Mesenteric fat pad (tissue), 1 donor: ENCODE data around the gene VAMP1. TPM values are rescaled to one million over a fixed set of nuclear protein-coding genes. Genes with fewer than 3 reads are reported as not detected.

Experiments used
- DNase-seq: peaks from one replicate; pipeline ENCODE4 v3.0.0-alpha.2; 2020; ENCODE audit warnings: low spot score
- total RNA-seq: library from RNA; stranded (reverse); fragmentation: NEBNext Ultra II Directional; extraction: Animal tissue kit (Norgen Biotek cat#: 25700); gene quantifications from one replicate; pipeline ENCODE4 v1.2.1, GENCODE V29; 2021
- donor health status: DM: yes; HTN: yes; CAD: no.

Gene VAMP1
- total RNA-seq, 1 donor from 2014 or later: 5.8 TPM

DNA sequence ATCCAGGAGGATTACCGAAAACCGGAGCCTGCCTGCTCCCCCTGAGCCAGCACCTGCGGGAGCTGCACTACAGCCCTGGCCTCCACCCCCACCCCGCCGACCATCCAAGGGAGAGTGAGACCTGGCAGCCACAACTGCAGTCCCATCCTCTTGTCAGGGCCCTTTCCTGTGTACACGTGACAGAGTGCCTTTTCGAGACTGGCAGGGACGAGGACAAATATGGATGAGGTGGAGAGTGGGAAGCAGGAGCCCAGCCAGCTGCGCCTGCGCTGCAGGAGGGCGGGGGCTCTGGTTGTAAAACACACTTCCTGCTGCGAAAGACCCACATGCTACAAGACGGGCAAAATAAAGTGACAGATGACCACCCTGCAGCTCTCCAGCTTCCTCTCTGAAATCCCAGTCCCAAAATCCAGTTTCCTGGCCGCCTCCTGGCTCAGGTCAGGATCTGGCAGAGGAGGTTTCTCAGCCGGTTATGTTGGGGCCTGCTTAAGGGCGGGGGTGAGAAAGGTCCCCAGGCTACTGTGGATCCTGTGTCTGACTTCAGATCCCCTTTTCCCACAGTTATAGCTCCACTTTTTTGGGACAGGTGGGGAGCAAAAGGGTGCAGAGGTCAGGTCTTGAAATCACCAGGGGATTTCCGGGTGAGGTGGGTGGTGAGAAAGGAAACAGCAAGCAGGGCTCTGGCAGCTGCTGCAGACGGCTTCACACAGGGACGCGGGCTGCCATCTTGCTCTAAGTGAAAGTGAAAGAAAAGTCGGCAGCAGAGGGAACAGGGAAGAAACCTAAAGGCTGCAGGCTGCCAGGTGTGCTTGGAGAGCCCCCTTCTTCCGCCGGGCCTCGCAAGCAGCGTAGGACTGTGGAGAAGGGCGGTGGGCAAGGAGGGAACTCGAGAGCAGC, 18.9 kb downstream of the VAMP1 start, which contains the start of gene TAPBPL:
Gene TAPBPL, plus strand, starts transcription at position 695 of the 897 bp plus-strand sequence. CDS start 207 bp downstream, outside the sequence.
- peak; percentile 91 for DNase-seq

DNA sequence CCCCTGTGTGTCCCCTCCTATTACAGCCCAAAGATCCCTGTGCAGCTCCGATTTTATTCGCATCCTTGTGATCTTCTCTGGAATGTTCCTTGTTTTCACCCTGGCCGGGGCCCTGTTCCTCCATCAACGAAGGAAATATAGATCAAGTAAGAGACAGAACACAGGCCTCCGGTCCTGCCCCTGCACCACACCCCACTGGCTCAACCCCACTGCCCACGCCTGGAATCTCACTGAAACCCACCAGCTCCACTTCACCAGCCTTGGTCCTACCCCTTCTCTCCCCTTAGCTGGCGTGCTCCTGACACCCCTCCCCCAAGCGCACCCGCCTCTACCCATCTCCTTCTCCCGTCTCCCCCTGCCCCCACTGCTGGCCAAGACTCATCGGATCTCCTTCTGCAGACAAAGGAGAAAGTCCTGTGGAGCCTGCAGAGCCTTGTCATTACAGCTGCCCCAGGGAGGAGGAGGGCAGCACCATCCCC, 19.6 kb downstream of the VAMP1 start:
- DNase-seq: no peak

DNA sequence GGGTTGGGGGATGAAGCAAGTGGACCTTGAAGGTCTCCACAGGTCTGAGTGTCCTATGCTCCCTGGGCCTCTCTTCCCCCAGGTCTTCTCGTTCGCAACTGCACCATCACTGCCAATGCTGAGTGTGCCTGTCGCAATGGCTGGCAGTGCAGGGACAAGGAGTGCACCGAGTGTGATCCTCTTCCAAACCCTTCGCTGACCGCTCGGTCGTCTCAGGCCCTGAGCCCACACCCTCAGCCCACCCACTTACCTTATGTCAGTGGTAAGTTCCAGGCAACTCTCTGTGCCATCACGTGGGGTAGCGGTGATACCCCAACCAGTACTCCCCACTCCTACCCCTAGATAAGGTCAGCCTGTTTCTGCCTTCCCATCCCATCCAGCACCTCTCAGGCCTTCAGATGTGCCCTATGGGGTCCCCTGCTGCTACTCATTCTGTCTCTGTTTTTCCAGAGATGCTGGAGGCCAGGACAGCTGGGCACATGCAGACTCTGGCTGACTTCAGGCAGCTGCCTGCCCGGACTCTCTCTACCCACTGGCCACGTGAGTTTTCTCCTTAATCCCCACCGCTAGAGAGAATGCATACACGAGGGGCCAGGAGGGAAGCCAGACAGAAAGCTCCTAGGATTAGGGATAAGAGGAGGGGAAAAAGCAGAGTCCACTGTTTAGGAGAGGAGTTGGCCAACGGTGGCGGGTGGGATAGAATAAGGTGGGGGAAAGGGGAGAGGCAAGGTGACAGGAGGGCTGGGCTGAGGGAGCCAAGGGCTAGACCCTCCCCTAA, 20.2 kb downstream of the VAMP1 start:
- peak; percentile 86 for DNase-seq

DNA sequence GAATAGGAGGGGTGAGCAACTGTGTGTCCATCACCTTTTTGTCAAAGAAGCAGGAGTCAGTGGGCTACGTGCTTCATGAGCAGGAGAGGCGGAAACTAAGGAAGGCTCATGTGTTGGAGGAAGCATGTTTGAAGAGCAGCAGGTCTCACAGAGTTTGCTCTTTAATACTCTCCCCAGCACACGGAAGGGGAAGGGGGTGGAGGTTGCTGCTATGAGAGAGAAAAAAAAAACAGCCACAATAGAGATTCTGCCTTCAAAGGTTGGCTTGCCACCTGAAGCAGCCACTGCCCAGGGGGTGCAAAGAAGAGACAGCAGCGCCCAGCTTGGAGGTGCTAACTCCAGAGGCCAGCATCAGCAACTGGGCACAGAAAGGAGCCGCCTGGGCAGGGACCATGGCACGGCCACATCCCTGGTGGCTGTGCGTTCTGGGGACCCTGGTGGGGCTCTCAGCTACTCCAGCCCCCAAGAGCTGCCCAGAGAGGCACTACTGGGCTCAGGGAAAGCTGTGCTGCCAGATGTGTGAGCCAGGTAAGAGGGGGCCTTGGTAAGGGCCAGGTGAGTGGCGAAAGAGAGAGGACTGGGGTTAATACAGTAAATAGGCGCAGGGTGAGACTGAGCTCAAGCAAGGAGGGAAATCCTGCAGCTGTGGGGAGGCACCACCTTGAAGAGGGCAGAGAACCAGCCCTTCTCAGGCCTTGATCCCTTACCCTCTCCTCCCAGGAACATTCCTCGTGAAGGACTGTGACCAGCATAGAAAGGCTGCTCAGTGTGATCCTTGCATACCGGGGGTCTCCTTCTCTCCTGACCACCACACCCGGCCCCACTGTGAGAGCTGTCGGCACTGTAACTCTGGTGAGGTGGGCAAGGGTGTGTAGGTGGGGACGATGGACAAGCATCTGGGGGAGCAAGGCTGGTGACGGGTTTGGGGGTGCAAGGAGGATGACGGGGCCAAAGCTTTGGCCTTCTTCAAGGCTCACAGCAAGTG, 25.5 kb downstream of the VAMP1 start, which contains the start of gene CD27:
Gene CD27, plus strand, starts transcription at position 252 of the 985 bp plus-strand sequence. Its CDS starts 141 bp downstream, at position 393.
- no peak for DNase-seq

DNA sequence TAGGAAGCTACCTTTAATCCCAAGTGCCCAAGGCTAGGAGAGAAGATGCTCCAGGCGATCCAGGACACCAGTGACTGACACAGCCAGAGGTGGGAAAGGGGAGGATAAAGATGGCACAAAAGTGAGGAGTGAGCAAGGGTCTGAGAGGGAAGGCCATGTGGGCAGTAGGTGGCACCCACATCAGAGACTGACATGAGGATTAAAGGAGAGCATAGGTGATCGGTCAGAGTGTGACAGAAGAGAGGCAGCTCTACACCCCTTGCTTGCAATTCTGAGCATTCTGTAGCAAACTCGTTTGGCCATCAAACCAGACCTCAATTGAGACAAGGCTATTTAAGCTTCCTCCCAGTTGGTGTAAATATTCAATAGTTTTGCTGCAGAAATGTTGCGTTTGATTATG, 26.4 kb downstream of the VAMP1 start:
- no peak for DNase-seq

DNA sequence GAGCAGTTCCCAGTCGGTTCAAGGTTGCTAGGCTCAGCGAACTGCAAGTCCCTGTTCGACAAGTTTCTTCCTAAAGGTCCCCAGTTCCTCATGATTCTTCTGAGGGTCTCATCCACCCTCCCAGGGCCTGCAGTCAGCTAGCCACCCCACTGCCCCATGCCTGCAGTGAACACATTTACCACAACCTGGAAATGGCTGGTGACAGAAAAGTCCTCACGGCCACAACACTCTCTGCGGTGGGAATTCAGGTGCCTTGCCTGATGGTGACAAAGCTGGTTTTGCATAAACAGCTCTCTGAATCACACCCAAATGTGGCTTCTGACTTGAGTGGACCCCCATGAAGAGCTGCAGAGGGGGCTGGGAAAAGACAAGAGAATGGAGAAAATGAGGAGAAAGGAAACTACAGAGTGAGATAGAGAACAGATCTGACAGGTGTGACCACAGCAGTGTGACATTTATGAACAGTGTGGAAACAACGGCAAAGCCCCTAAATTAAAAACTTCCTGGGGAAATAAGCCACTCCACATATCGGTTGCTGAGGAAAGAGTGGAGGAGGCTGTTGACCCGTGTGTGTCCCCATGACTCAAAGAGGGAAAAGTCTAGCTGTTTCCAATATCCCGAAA, 27.0 kb downstream of the VAMP1 start:
- DNase-seq: no peak

DNA sequence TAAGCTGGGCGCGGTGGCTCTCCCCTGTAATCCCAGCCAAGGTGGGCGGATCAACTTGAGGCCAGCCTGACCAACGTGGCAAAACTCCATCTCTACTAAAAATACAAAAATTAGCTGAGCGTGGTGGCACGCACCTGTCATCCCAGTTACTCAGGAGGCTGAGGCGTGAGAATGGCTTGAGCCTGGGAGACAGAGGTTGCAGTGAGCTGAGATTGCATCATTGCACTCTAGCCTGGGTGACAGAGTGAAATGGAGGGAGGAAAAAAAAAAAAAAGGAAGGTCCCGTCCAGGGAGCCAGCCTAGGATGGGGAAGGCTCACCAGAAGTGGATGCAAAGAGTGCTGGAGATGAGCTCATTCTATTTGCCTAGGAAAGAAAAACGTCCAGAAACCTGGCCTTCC, 27.6 kb downstream of the VAMP1 start:
- DNase-seq: no peak

DNA sequence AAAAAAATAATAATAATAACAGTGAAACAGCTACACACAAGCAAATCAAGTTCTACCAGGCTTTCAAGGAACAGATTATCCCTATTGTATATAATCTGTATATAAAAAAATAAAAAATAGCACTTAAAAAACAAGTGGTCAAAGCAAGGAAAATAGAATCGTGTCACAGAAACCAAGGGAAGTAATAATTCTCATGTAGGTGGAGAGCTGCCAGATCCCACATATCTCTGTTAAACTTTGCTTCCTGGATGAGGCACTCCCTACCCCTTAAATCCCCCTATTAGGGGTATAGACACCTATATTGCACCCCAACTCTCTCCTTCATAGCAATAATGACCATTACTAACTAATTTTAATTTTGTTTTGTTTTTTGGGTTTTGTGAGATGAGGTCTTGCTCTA, 30.1 kb downstream of the VAMP1 start:
- no peak for DNase-seq

DNA sequence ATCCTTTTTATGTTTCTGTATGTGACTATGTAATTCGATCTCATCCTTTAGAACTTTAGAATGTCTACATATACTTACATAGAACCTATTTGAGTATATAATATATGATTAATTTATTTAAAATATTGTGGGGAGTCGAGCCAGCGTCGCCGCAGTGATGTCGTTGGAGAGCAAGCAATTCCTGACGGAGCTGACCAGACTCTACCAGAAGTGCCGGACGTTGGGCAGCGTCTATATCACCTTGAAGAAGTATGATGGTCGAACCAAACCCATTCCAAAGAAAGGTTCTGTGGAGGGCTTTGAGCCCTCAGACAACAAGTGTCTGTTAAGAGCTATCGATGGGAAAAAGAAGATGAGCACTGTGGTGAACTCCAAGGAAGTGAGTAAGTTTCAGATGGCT, 32.1 kb downstream of the VAMP1 start:
- no peak for DNase-seq

DNA sequence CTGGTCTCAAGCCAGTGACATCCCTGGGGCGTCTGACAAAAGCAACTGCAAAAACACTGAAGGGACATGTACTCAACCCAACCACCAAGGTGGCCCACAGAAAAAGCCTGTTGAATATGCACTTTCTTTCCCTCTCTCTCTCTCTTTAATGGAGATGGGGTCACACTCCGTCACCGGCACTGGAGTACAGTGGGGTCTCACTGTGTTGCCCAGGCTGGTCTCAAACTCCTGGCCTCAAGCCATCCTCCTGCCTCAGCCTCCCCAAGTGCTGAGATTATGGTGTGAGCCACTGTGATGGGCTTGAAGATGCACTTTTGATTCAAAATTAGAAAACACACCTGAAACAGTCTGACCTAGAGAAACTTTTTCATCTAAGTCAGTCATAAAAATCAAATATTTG, 32.9 kb downstream of the VAMP1 start:
- no peak for DNase-seq

DNA sequence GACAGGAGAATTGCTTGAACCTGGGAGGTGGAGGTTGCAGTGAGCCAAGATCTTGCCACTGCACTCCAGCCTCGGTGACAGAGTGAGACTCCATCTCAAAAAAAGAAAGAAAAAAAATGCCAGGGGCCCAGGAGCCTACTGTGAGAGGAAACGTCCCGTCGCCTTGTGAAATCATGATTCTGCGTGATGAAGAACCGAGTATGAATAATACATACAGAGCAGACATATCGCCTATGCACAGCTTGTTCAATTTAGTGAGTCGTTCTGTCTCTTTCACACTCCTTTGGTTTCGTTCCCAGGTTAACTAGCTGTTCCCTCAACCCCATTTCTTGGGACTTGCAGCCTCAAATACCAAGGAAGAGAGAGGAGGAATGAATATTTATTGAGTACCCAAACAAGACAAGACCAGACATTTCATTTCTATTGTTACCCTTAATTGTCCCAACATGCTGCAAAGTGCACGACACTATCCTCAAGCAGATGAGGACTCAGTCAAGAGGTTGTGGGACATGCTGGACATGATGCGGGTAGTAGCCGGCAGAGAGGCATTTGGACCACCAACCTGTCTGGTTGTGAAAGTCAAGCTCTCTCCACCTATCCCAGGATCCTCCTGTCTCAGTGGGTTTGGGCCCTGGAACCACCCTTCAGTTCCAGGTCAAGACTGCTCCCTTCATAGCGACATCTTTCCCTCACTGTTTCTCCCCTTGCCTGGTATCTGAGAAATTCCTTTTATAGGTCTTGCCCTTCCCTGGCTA, 34.3 kb downstream of the VAMP1 start:
- DNase-seq: peak; percentile 60

DNA sequence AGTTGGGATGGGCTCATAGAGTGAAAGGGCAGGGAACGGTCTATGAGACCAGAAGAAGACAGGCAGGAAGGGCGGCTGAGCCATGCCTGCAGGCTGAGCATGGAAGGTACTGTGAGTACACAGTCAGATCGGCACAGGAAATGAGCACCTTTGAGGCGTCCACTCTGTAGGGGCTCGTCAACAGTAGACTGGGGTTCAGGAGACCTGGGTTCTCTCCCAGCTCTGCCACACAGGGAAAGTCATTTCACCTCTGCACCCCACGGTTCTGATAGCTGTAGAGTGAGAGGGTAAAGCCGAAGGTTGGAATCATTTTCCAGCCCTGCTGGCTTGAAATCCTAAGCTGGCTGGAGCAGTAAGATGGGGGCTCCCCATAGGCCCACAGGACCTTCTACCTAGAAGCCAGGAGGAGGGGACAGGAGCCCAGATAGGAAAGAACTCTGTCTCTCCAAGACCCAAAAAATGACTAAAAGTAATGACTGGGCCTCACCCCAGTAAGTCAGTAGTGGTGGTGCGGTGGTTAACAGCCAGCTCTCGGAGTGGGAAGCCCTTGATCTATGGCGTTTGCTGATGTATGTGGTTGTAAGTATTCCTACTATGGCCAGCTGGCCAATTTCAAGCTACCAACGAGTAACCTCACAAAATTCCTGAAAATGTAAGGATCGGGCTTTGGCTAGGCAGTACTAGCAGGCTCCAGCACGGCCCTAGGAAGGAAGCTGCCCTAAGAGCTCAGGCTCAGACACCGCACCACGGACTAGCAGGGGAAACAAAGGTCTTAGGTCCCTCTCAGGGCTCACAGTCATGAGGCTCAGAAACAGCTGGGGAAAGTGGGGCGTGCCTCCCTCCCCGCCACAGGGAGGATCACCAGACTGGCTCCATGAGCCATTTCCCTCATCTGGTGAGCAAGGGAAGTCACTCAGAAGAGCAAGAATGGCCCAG, 36.0 kb downstream of the VAMP1 start:
- DNase-seq: peak; percentile 51

DNA sequence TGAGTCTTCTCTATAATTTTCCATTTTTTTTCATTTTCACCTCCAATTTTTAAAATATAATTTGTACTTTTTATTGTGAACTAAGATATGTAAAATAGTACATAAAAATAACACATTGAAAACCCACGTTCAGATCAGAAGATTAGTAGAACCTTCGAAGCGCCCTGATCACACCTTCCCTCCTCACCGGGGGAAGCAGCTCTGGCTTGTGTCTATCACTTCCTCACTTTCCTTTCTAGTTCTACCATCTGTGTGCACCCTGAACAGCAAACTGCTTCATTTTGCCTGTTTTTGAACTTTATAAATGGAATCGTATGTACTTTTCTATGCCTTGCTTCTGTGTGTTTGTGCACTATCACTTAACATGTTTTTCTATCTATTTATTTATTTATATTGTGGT, 37.5 kb downstream of the VAMP1 start:
- no peak for DNase-seq

DNA sequence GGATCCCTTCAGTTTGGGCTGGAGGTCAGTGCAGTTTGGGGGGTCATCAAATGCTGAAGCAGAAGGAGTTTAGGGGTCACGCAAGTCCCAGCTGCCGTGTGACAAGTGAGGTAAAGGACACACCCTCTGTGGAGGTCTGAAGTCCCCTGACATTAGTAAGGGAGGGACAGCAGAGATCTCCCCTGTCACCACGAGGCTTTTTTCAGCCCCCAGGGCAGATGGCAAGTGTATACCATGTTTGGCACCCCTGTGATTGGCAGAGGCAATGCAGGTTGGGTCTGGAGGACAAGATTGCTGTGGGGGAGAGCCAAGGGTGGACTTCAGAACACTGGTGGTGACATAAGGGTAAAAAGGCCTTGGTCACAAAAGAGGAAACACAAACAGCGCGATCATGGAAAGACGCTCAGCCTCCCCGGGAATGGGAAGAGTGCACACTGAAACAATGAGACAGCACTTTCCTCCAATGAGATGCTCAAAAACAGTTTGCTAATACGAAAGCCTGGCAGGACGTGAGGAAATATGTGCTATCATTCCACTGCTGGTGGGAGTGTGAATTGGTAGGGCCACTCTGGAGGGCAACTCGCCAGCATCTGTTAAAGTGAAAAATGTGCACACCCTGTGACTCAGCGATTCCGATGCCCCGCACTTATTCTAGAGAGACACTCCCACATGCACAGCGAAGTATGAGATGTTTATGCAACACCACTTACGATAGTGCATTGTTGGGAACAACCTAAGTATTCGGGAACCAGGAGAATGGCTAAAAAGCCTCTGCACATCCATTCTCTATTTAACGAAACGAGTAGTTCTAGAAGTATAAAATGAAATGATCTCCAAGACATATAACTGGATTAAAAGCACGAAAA, 40.1 kb downstream of the VAMP1 start:
- peak; percentile 93 for DNase-seq

DNA sequence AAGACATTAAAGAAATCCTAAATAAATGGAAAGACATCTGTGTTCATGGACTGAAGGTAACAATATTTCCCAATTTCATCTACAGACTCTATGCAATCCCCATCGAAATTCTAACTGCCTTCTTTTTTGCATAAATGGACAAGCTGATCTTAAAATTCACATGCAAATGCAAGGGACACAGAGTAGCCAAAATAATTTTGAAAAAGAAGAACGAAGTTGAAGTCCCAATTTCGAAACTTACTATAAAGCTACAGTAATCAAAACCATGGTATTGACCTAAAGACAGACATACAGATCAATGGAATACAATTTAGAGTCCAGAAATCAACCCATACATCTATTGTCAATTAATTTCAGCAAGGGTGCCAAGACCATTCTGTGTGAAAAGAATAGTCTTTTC, 42.2 kb downstream of the VAMP1 start:
- DNase-seq: no peak

DNA sequence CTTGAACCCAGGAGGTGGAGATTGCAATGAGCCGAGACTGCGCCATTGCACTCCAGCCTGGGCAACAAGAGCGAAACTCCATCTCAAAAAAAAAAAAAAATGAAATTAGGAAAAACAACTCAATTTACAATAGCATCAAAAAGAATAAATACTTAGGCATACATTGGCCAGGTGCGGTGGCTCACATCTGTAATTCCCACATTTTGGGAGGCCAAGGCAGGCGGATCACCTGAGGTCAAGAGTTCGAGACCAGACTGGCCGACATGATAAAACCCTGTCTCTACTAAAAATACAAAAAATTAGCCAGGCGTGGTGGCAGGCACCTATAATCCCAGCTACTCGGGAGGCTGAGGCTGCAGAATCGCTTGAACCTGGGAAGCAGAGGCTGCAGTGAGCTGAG, 42.7 kb downstream of the VAMP1 start:
- peak; percentile 35 for DNase-seq

DNA sequence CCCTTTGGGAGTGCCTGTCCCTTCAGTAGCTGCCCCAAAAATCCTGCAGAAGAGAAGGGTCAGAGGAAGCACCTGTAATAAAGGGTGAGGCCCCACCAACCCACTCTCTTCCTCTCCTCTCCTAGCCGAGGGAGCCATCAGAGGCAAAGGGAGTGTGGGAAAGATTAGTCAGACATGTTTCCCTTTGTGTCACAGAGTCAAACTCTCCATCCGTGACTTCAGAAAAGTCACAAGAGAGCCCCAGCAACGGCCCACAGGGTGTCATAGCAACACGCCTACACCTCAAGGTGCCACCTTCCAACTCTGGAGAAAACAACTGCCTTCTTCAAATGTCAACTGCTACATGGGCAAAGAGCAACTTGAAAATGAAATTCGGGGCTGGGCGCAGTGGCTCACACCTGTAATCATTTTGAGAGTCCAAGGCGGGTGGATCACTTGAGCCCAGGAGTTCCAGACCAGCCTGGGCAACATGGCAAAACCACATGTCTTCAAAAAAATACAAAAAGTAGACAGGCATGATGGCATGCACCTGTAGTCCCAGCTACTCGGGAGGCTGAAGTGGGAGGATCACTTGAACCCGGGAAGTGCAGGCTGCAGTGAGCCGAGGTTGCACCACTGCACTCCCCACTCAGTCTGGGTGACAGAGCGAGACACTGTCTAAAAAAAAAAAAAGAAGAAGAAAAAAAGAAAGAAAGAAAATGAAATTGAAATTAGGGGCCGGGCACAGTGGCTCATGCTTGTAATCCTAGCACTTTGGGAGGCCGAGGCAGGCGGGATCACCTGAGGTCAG, 43.4 kb downstream of the VAMP1 start:
- DNase-seq: peak; percentile 62
